HepG2 (cell line): ENCODE measurements around the gene PRSS50. TPM values are rescaled to one million over a fixed set of nuclear protein-coding genes. Genes with fewer than 3 reads are reported as not detected.
"Not testable (repeated sequence)": the region's sequence is repeated elsewhere in the genome, so short reads cannot be mapped to it uniquely, and the experiment has no call there.

Experiments used
- ATAC-seq: fragments of 200-7000 bp; cut with Tn5 transposase; 3 replicates; pipeline ENCODE4 v1.9.1; 2020; ENCODE audit warnings: mild to moderate bottlenecking, moderate library complexity
- BruUV-seq: library from RNA; stranded (reverse); fragments of 400-500 nt; replicated peaks from 2 replicates; lab custom pipeline; 2021; lab: Mats Ljungman, UMichigan
- CTCF ChIA-PET: fragments of 300-600 bp; formaldehyde crosslinking; extraction: SDS; loops from one replicate; lab custom pipeline; 2021; ENCODE audit warnings: low total read pairs, inconsistent platforms, low intra/inter-chr PET ratio; lab: Yijun Ruan, JAX
- POLR2A ChIA-PET: fragments of 350-600 bp; sonication (Branson Sonifier 250); formaldehyde crosslinking; loops from one replicate; lab custom pipeline; 2020; ENCODE audit warnings: antibody characterized with exemption, inconsistent platforms; lab: Yijun Ruan, JAX
- DNase-seq: peaks from one replicate; pipeline ENCODE4 v3.0.0-alpha.2; 2015; ENCODE audit warnings: low spot score
- FAIRE-seq: peaks from 3 replicates; lab custom pipeline; 2011; peaks lifted over from hg19 to GRCh38; lab: Jason Lieb, UNC
- H2AFZ ChIP-seq: one replicate; pipeline ENCODE4 v1.6.1; 2011; ENCODE audit warnings: low read length, inconsistent platforms
- H3K27ac ChIP-seq: fragments of 300-600 bp; 3 replicates; pipeline ENCODE4 v1.8.0; 2011; ENCODE audit warnings: mixed run types, mild to moderate bottlenecking, mixed read lengths, low read length, inconsistent platforms; ENCODE audit not compliant: insufficient read depth; ENCODE audit errors: extremely low read length
- H3K27me3 ChIP-seq, 2 experiments: fragments of 200-600 bp in 1 of 2; 2 replicates in 1 of 2; 3 replicates in 1 of 2; pipeline versions ENCODE4 v1.6.0 to v1.8.0; 2011; ENCODE audit warnings: low read length in 2 of 2, mild to moderate bottlenecking in 2 of 2, moderate library complexity in 2 of 2, inconsistent platforms in 1 of 2; ENCODE audit not compliant: insufficient read depth in 2 of 2, control insufficient read depth in 1 of 2
- H3K36me3 ChIP-seq, 2 experiments: fragments of 200-600 bp in 1 of 2; replicated peaks in 1 of 2; 2 replicates in 1 of 2; 3 replicates in 1 of 2; pipeline versions ENCODE4 v1.5.1 to v1.8.0; 2011; ENCODE audit warnings: low read length in 2 of 2, inconsistent platforms in 1 of 2; ENCODE audit not compliant: insufficient read depth in 2 of 2, control insufficient read depth in 1 of 2
- H3K4me1 ChIP-seq: 2 replicates; pipeline ENCODE4 v1.5.1; 2012; ENCODE audit warnings: low read length, inconsistent platforms; ENCODE audit not compliant: insufficient read depth
- H3K4me2 ChIP-seq: 2 replicates; pipeline ENCODE4 v1.6.0; 2011; ENCODE audit warnings: low read depth, low read length, inconsistent platforms
- H3K4me3 ChIP-seq, 3 experiments: fragments of 200-600 bp in 1 of 3; sonication (generic), shearing (Covaris generic) in 1 of 3; replicated peaks in 1 of 3; 2 replicates each; pipeline ENCODE4 v1.5.1; 2011 to 2016; ENCODE audit warnings: low read length in 3 of 3, inconsistent platforms in 2 of 3, low read depth in 2 of 3, mild to moderate bottlenecking in 2 of 3, control low read depth in 1 of 3, mixed read lengths in 1 of 3; ENCODE audit not compliant: insufficient read depth in 1 of 3
- H3K79me2 ChIP-seq: one replicate; pipeline ENCODE4 v1.6.1; 2011; ENCODE audit warnings: low read length, inconsistent platforms; ENCODE audit not compliant: insufficient read depth
- H3K9ac ChIP-seq: 2 replicates; pipeline ENCODE4 v1.6.0; 2011; ENCODE audit warnings: mild to moderate bottlenecking, low read depth, low read length, inconsistent platforms; ENCODE audit not compliant: insufficient read depth
- H3K9me3 ChIP-seq: 2 replicates; pipeline ENCODE4 v1.5.1; 2012; ENCODE audit warnings: mild to moderate bottlenecking, low read length
- H4K20me1 ChIP-seq: 2 replicates; pipeline ENCODE4 v1.6.0; 2011; ENCODE audit warnings: inconsistent platforms, mild to moderate bottlenecking, low read length, moderate library complexity; ENCODE audit not compliant: insufficient read depth
- CREB3 ChIP-seq: sonication (generic); formaldehyde crosslinking; IDR thresholded peaks from 2 replicates; pipeline ENCODE4 v1.5.0; 2020; ENCODE audit warnings: missing genetic modification reagents
- FOXA3 ChIP-seq: IDR thresholded peaks from 2 replicates; pipeline ENCODE4 v1.6.1; 2016; ENCODE audit warnings: missing genetic modification reagents, missing compliant biosample characterization
- SALL1 ChIP-seq: sonication (generic); formaldehyde crosslinking; IDR thresholded peaks from 2 replicates; pipeline ENCODE4 v1.8.0; 2022; ENCODE audit warnings: mild to moderate bottlenecking, missing genetic modification reagents
- ZNF326 ChIP-seq: sonication (generic); formaldehyde crosslinking; IDR thresholded peaks from 2 replicates; pipeline ENCODE4 v1.4.0; 2020; ENCODE audit warnings: missing genetic modification reagents, borderline replicate concordance
- ZNF776 ChIP-seq: sonication (generic); formaldehyde crosslinking; IDR thresholded peaks from 2 replicates; pipeline ENCODE4 v1.4.0; 2020; ENCODE audit warnings: mild to moderate bottlenecking, missing genetic modification reagents
- WGBS: methylation state at CpG from one replicate; pipeline ENCODE4 v1.1.6; 2017; ENCODE audit warnings: low lambda C conversion rate; 5-methylcytosine and 5-hydroxymethylcytosine counted together
- in situ Hi-C: cut with HindIII; loops from 2 replicates; pipeline ENCODE4 v1.10.0; 2017; ENCODE audit warnings: low pct_unique_long_range_greater_than_20kb; ENCODE audit not compliant: extremely low pct_ligation_motif_present
- intact Hi-C: fragments of 100-400 bp; cut with micrococcal nuclease; formaldehyde crosslinking; loops from one replicate; pipeline ENCODE4 v1.10.0; 2022; ENCODE audit not compliant: unreplicated experiment
- polyA plus RNA-seq, 8 experiments: library from polyadenylated mRNA; depleted of rRNA in 3 of 8; stranded (reverse) in 7 of 8; unstranded in 1 of 8; fragments of >200 nt; fragmentation: Illumina TruSeq in 4 of 8; extraction: Trizol in 4 of 8; gene quantifications; 2 replicates each; pipeline versions ENCODE4 v1.2.1 to v1.2.3, GENCODE V29; 2011 to 2016; ENCODE audit warnings: low read depth in 4 of 8, missing spikeins in 1 of 8, mixed read lengths in 1 of 8; ENCODE audit not compliant: insufficient read depth in 1 of 8
- total RNA-seq, 5 experiments: library from RNA; depleted of rRNA; stranded (reverse); fragments of >200 nt; fragmentation: Illumina TruSeq; extraction: Trizol; gene quantifications; 2 replicates each; pipeline ENCODE4 v1.2.3, GENCODE V29; 2016; ENCODE audit warnings: low read depth in 1 of 5

Gene PRSS50
- total and polyA plus RNA-seq, 2 of the 13 experiments (the other 11 are each of a cell fraction or from before 2014, with no cell fraction given), result not detected

DNA sequence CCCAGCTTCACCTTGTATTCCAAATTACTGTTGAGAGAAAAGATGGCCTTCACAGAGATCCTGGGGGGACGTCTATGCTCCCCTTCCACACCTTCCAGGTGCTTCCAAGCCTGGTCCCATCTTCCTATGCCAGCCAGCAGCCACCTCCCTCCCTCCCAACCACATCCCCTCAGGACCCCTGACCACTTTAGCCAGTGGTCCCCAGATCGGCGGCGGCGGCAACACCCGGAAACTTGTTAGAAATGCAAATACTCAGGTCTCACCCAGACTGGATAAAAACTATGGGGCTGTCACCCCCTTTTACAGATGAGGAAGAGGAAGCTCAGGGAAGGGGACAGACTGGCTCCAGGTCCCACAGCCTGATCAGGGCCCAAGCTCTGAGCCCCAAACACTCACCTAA, 38.0 kb upstream of the PRSS50 start:
- no peak for ATAC-seq
- no peak overlapping the region for H2AFZ ChIP-seq
- FAIRE-seq, result no peak
- no peak overlapping the region for H3K27ac ChIP-seq
- H3K79me2 ChIP-seq, result no peaks in the 10 kb centered on the region
- no peaks in the 10 kb centered on the region for H4K20me1 ChIP-seq
- CTCF ChIA-PET, result no interaction called here
- H3K9ac ChIP-seq, result no peak overlapping the region
- TF ChIP-seq SALL1 (CRISPR knock-in tag) (no peak), ZNF776 (no peak), FOXA3 (CRISPR knock-in tag) (no peak), CREB3 (CRISPR knock-in tag) (no peak), ZNF326 (CRISPR knock-in tag) (no peak)
- in situ Hi-C loops, result no loop called here
- H3K4me2 ChIP-seq, result no peak overlapping the region
- DNase-seq, result no peak
- intact Hi-C loops, result no loop called here
- H3K36me3 ChIP-seq, result no peaks in the 10 kb centered on the region
- H3K27me3 ChIP-seq, result peaks cover 2 to 7% of the 10 kb centered on the region in 2 experiments; a peak in 2 of 5 replicates
- no peaks in the 10 kb centered on the region for H3K4me1 ChIP-seq
- no TSS peak for BruUV-seq
- POLR2A ChIA-PET, result no interaction called here
- no peaks in the 10 kb centered on the region for H3K9me3 ChIP-seq
- WGBS, result 97% methylated on average over 5 of the region's 6 CpGs
- no peak overlapping the region for H3K4me3 ChIP-seq

DNA sequence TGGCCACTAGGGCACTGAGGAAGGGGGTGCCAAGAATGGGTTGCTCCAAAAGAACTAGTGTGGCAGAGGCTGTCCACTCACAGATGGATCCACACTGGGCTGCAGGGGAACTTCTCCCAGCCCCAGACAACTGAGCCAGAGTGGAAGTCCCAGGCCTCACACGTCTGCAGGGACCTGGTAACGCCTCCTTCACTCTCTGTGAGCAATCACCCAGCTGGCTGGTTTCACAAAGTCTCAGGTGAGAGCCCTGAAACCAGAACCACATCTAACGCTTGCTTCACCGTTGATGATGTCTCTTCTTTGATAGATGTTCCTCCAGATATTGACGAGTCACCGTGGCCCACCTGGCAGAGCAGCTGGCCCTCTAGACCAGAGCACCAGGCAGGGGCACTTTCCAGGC, 35.5 kb upstream of the PRSS50 start:
- ATAC-seq, H4K20me1 ChIP-seq, H3K36me3 ChIP-seq, POLR2A ChIA-PET, H3K4me3 ChIP-seq, CTCF ChIA-PET, DNase-seq, H3K27ac ChIP-seq, H3K4me2 ChIP-seq, H3K9ac ChIP-seq, FAIRE-seq, intact Hi-C loops, H3K9me3 ChIP-seq, BruUV-seq, H2AFZ ChIP-seq, H3K79me2 ChIP-seq, H3K4me1 ChIP-seq: not testable (repeated sequence)
- in situ Hi-C loops, result loop anchor here (5.0 kb wide), 1 partner anchor 59 kb away; no protein-coding TSS in a partner anchor
- H3K27me3 ChIP-seq, result peaks cover 2 to 10% of the 10 kb centered on the region in 2 experiments; a peak in 3 of 5 replicates
- WGBS, result 40% methylated on average over 3 of the region's 6 CpGs
